GM12878 (cell line): ENCODE results near the gene CCL7. TPM values are rescaled to one million over a fixed set of nuclear protein-coding genes. Genes with fewer than 3 reads are reported as not detected.
A peak's percentile ranks its signal among the peaks of the same experiment; 100 is the strongest.

ENCODE experiments used
- ATAC-seq: fragments of 200-7000 bp; cut with Tn5 transposase; 3 replicates; pipeline ENCODE4 v1.9.1; 2020; ENCODE audit warnings: mild to moderate bottlenecking, moderate library complexity
- BruUV-seq: library from RNA; stranded (reverse); fragments of 400-500 nt; replicated peaks from 2 replicates; lab custom pipeline; 2021; lab: Mats Ljungman, UMichigan
- CTCF ChIA-PET: fragments of 300-600 bp; sonication (Branson Sonifier 250); formaldehyde crosslinking; extraction: SDS; loops from one replicate; lab custom pipeline; 2021; ENCODE audit warnings: inconsistent platforms; lab: Yijun Ruan, JAX
- POLR2A ChIA-PET: fragments of 350-600 bp; formaldehyde crosslinking; extraction: SDS; loops from one replicate; lab custom pipeline; 2021; ENCODE audit warnings: inconsistent platforms; lab: Charles Lee
- RAD21 ChIA-PET: fragments of 300-600 bp; sonication (Branson Sonifier 250); formaldehyde crosslinking; loops from one replicate; lab custom pipeline; 2023; ENCODE audit warnings: antibody characterized with exemption; ENCODE audit not compliant: unreplicated experiment; lab: Charles Lee
- SMC1A ChIA-PET: fragments of 300-600 bp; sonication (Branson Sonifier 250); formaldehyde crosslinking; loops from one replicate; lab custom pipeline; 2023; ENCODE audit not compliant: unreplicated experiment, uncharacterized antibody; lab: Charles Lee
- DNase-seq: peaks from one replicate; pipeline ENCODE4 v3.0.0-alpha.2; 2011; ENCODE audit warnings: low read depth, low spot score
- FAIRE-seq: peaks from 3 replicates; lab custom pipeline; 2011; peaks lifted over from hg19 to GRCh38; lab: Jason Lieb, UNC
- H2AFZ ChIP-seq: 2 replicates; pipeline ENCODE4 v1.6.0; 2011; ENCODE audit warnings: low read depth, low read length, control low read depth; ENCODE audit not compliant: control insufficient read depth
- H3K27ac ChIP-seq: 2 replicates; pipeline ENCODE4 v1.5.1; 2011; ENCODE audit warnings: control low read depth; ENCODE audit not compliant: control insufficient read depth, insufficient read depth
- H3K27me3 ChIP-seq, 2 experiments: replicated peaks in 1 of 2; 2 replicates each; pipeline versions ENCODE4 v1.6.0 to v1.6.1; 2011; ENCODE audit warnings: low read length in 1 of 2; ENCODE audit not compliant: control insufficient read depth in 2 of 2, insufficient read depth in 2 of 2
- H3K36me3 ChIP-seq, 2 experiments: 2 replicates each; pipeline ENCODE4 v1.5.1; 2011; ENCODE audit warnings: low read length in 1 of 2; ENCODE audit not compliant: control insufficient read depth in 2 of 2, insufficient read depth in 2 of 2
- H3K4me1 ChIP-seq: 2 replicates; pipeline ENCODE4 v1.6.1; 2011; ENCODE audit warnings: mild to moderate bottlenecking, low read length, moderate library complexity, mixed read lengths; ENCODE audit not compliant: control insufficient read depth, insufficient read depth
- H3K4me2 ChIP-seq: 2 replicates; pipeline ENCODE4 v1.6.0; 2011; ENCODE audit warnings: control low read depth; ENCODE audit not compliant: control insufficient read depth, insufficient read depth
- H3K4me3 ChIP-seq: fragments of 200-600 bp; sonication (generic); 2 replicates; pipeline ENCODE4 v1.5.1; 2016
- H3K79me2 ChIP-seq: 2 replicates; pipeline ENCODE4 v1.6.0; 2011; ENCODE audit warnings: low read length; ENCODE audit not compliant: control insufficient read depth, insufficient read depth
- H3K9ac ChIP-seq: 2 replicates; pipeline ENCODE4 v1.8.0; 2011; ENCODE audit warnings: low read length, control low read depth, mixed read lengths; ENCODE audit not compliant: control insufficient read depth, insufficient read depth
- H3K9me3 ChIP-seq: replicated peaks from 3 replicates; pipeline ENCODE4 v1.5.1; 2011; ENCODE audit warnings: mild to moderate bottlenecking, low read length; ENCODE audit not compliant: control insufficient read depth, insufficient read depth
- H4K20me1 ChIP-seq: 2 replicates; pipeline ENCODE4 v1.6.0; 2011; ENCODE audit not compliant: control insufficient read depth, insufficient read depth
- BCL3 ChIP-seq: IDR thresholded peaks from 2 replicates; pipeline ENCODE4 v1.6.1; 2011; ENCODE audit warnings: borderline replicate concordance, low read depth, mild to moderate bottlenecking, moderate library complexity, low read length; ENCODE audit not compliant: insufficient read depth, poor library complexity, severe bottlenecking
- EP300 ChIP-seq, 2 experiments: fragments of 150-350 bp in 1 of 2; IDR thresholded peaks; 2 replicates each; pipeline ENCODE4 v1.6.1; 2011 to 2012; ENCODE audit warnings: low read depth in 2 of 2, low read length in 2 of 2, borderline replicate concordance in 1 of 2, improper control_type of control experiment in 1 of 2, inconsistent platforms in 1 of 2; ENCODE audit not compliant: control insufficient read depth in 1 of 2
- HDGF ChIP-seq: fragments of 450-650 bp; IDR thresholded peaks from 2 replicates; pipeline ENCODE4 v1.6.1; 2016; ENCODE audit warnings: antibody characterized with exemption
- NBN ChIP-seq: fragments of 450-650 bp; IDR thresholded peaks from 2 replicates; pipeline ENCODE4 v1.6.1; 2016
- NR2C2 ChIP-seq: IDR thresholded peaks from 2 replicates; pipeline ENCODE4 v1.6.1; 2011; ENCODE audit warnings: borderline replicate concordance, low read depth; ENCODE audit not compliant: control insufficient read depth, insufficient read length
- POLR2A ChIP-seq: IDR thresholded peaks from 2 replicates; pipeline ENCODE4 v1.6.1; 2011; ENCODE audit warnings: low read depth, mild to moderate bottlenecking, low read length
- POU2F2 ChIP-seq: IDR thresholded peaks from 3 replicates; pipeline ENCODE4 v1.6.1; 2011; ENCODE audit warnings: low read depth, mild to moderate bottlenecking, low read length, borderline replicate concordance
- USF1 ChIP-seq: IDR thresholded peaks from 2 replicates; pipeline ENCODE4 v1.6.1; 2011; ENCODE audit warnings: borderline replicate concordance, low read depth, mild to moderate bottlenecking, moderate library complexity, mixed read lengths, low read length; ENCODE audit not compliant: insufficient read depth; ENCODE audit errors: extremely low read length
- ZBTB33 ChIP-seq: fragments of 450-650 bp; IDR thresholded peaks from 2 replicates; pipeline ENCODE4 v1.6.1; 2017; ENCODE audit warnings: mild to moderate bottlenecking
- WGBS: methylation state at CpG from one replicate; pipeline ENCODE4 v1.1.6; 2016; ENCODE audit warnings: low lambda C conversion rate; ENCODE audit not compliant: insufficient replicate concordance, insufficient coverage; ENCODE audit errors: missing lambda C conversion rate; 5-methylcytosine and 5-hydroxymethylcytosine counted together
- in situ Hi-C: fragments of 300-500 bp; cut with MboI; formaldehyde crosslinking; loops from 9 replicates; pipeline ENCODE4 v1.14.3; 2018; ENCODE audit warnings: mixed read lengths
- intact Hi-C: fragments of 100-400 bp; cut with micrococcal nuclease; formaldehyde crosslinking; loops from one replicate; pipeline ENCODE4 v1.14.2; 2022; ENCODE audit not compliant: unreplicated experiment
- polyA plus RNA-seq, 11 experiments: library from polyadenylated mRNA; depleted of rRNA in 4 of 11; unstranded in 6 of 11; stranded (reverse) in 5 of 11; fragments of >200 nt; fragmentation: Nextera tagmentation in 4 of 11; fragmentation: Illumina TruSeq in 1 of 11; extraction: Ambion mirVana in 4 of 11; extraction: Trizol in 1 of 11; gene quantifications; 1 replicate in 1 of 11; 2 replicates in 10 of 11; pipeline versions ENCODE4 v1.2.1 to v1.2.3, GENCODE V29; 2011 to 2016; ENCODE audit warnings: inconsistent platforms in 2 of 11, missing spikeins in 2 of 11, low read depth in 1 of 11
- total RNA-seq, 4 experiments: library from RNA; depleted of rRNA in 3 of 4; stranded (reverse); fragments of >200 nt in 3 of 4; fragmentation: Illumina TruSeq in 1 of 4; extraction: Trizol in 1 of 4; gene quantifications; 2 replicates each; pipeline versions ENCODE4 v1.2.1 to v1.2.3, GENCODE V29; 2013 to 2021
- TF ChIP-seq, protein P1 (sequence below), 3 experiments: IDR thresholded peaks in 2 of 3; conservative IDR thresholded peaks in 1 of 3; 2 replicates each; pipeline ENCODE4 v1.5.1; 2011; ENCODE audit warnings: low read depth in 3 of 3, low read length in 3 of 3, mild to moderate bottlenecking in 3 of 3, control low read depth in 2 of 3, moderate library complexity in 2 of 3, inconsistent platforms in 1 of 3, mixed read lengths in 1 of 3; ENCODE audit not compliant: control insufficient read depth in 2 of 3, insufficient read depth in 1 of 3; ENCODE audit errors: extremely low read depth in 1 of 3

CCL7 gene
- total and polyA plus RNA-seq, 10 of the 15 experiments (the other 5 are each of a cell fraction or from before 2014, with no cell fraction given) = not detected

GRCh38 chr17:34314279-34314678, 44.3 kb downstream of the CCL7 start (continued):
- TF ChIP-seq HDGF (no peak), EP300 (IDR thresholded peaks at IDR 0.05; ENCODE audit: borderline replicate concordance in 1 of 2, control insufficient read depth in 1 of 2, low read depth in 2 of 2, low read length in 2 of 2) (no peak), ZBTB33 (no peak), BCL3 (no peak), NR2C2 (no peak)

GRCh38 chr17:34318474-34318873, 48.5 kb downstream of the CCL7 start:
- Histone ChIP-seq H4K20me1 (no peaks in the 10 kb centered on the region), H3K4me1 (0 out of 2 replicates have a peak, but pooled peaks cover 3% of the 10 kb centered on the region), H3K4me3 (no peak overlapping the region), H3K27me3 (no peaks in the 10 kb centered on the region; a peak in 1 of 4 replicates), H2AFZ (no peak overlapping the region), H3K4me2 (no peak overlapping the region), H3K27ac (no peak overlapping the region), H3K9me3 (no peaks in the 10 kb centered on the region; the same call in 2 of the 3 replicates), H3K9ac (no peak overlapping the region), H3K36me3 (no peaks in the 10 kb centered on the region), H3K79me2 (no peaks in the 10 kb centered on the region)
- ChIA-PET SMC1A (no interaction called here), POLR2A (no interaction called here), CTCF (interaction anchor here (0.8 to 1.7 kb wide), 2 partner anchors 16 to 43 kb away, joined by 3 to 6 read pairs; no protein-coding TSS in a partner anchor), RAD21 (interaction anchor here (1.2 kb wide), 1 partner anchor 44 kb away, joined by 3 read pairs; no protein-coding TSS in a partner anchor)
- intact Hi-C loops = loop anchor here (1.0 kb wide), 1 partner anchor 43 kb away; no protein-coding TSS in a partner anchor
- WGBS = 4% methylated on average over 3 of the region's 3 CpGs
- in situ Hi-C loops = no loop called here
- FAIRE-seq (no peak), ATAC-seq (peak; percentile 68), DNase-seq (no peak)
- no peak for TF ChIP-seq POLR2A
- no peak for TF ChIP-seq NBN
- TF ChIP-seq USF1 = no peak
- TF ChIP-seq, protein P1, sequence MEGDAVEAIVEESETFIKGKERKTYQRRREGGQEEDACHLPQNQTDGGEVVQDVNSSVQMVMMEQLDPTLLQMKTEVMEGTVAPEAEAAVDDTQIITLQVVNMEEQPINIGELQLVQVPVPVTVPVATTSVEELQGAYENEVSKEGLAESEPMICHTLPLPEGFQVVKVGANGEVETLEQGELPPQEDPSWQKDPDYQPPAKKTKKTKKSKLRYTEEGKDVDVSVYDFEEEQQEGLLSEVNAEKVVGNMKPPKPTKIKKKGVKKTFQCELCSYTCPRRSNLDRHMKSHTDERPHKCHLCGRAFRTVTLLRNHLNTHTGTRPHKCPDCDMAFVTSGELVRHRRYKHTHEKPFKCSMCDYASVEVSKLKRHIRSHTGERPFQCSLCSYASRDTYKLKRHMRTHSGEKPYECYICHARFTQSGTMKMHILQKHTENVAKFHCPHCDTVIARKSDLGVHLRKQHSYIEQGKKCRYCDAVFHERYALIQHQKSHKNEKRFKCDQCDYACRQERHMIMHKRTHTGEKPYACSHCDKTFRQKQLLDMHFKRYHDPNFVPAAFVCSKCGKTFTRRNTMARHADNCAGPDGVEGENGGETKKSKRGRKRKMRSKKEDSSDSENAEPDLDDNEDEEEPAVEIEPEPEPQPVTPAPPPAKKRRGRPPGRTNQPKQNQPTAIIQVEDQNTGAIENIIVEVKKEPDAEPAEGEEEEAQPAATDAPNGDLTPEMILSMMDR (IDR thresholded peaks at IDR 0.05 in 2 of 3, conservative IDR thresholded peaks at IDR 0.05 in 1 of 3; ENCODE audit: control insufficient read depth in 2 of 3, extremely low read depth in 1 of 3, insufficient read depth in 1 of 3, low read depth in 3 of 3, low read length in 3 of 3) = peak in 2 of 3 experiments; percentile 16 to 17; a peak in 2 of 6 replicates
- TF ChIP-seq POU2F2 = no peak
- no TSS peak for BruUV-seq
